Type B pancreatic cell (in vitro differentiated cells): ENCODE data around the gene ANKLE2. TPM values are rescaled to one million over a fixed set of nuclear protein-coding genes. Genes with fewer than 3 reads are reported as not detected.

Experiments
- DNase-seq: peaks from one replicate; pipeline ENCODE4 v3.0.0; 2021; ENCODE audit warnings: mixed read lengths; ENCODE audit not compliant: unreplicated experiment; ENCODE audit errors: extremely low spot score
- H3K27ac Mint-ChIP-seq: 2 replicates; pipeline ENCODE4 v1.8.0; 2021; ENCODE audit warnings: mild to moderate bottlenecking, mixed read lengths
- H3K27me3 Mint-ChIP-seq: 2 replicates; pipeline ENCODE4 v1.8.0; 2021; ENCODE audit warnings: mixed read lengths
- H3K36me3 Mint-ChIP-seq: 2 replicates; pipeline ENCODE4 v1.8.0; 2021; ENCODE audit warnings: mixed read lengths
- H3K4me1 Mint-ChIP-seq: one replicate; pipeline ENCODE4 v1.8.0; 2021; ENCODE audit warnings: mixed read lengths; ENCODE audit not compliant: unreplicated experiment
- H3K4me3 Mint-ChIP-seq: 2 replicates; pipeline ENCODE4 v1.8.0; 2021; ENCODE audit warnings: mild to moderate bottlenecking, mixed read lengths
- H3K9me3 Mint-ChIP-seq: 2 replicates; pipeline ENCODE4 v1.8.0; 2021; ENCODE audit warnings: mixed read lengths
- total RNA-seq: library from RNA; stranded (reverse); gene quantifications from 2 replicates; pipeline ENCODE4 v1.2.1, GENCODE V29; 2021; ENCODE audit warnings: low replicate concordance
- TF ChIP-seq, protein P1 (sequence below): fragments of 200-600 bp; sonication (generic); conservative IDR thresholded peaks from 2 replicates; pipeline ENCODE4 v1.5.0; 2021; ENCODE audit warnings: antibody characterized with exemption, mild to moderate bottlenecking

Gene ANKLE2
- total RNA-seq, 1 donor from 2014 or later, result 75.9 TPM

DNA sequence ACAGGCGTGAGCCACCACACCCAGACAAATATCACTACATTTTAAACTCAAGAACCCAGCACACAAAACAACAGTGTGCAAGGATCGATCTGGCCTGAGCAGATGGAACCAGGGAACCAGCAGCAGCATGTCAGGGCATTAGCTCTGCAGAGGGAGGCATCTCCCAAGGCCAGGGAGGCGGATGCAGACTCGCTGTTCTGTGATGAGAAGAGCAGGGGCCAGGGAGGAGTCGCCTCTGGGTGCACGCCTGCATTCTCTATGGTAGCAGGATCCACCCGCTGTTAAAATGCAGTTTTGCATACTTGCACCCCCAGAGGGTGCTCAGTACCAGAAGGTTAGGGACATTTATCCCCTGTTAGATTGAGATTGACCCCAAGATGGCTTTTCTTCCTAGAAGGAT lies 33.1 kb downstream of the ANKLE2 start:
- peaks cover 36% of the 10 kb centered on the region for H3K36me3 Mint-ChIP-seq
- no peak overlapping the region for H3K4me3 Mint-ChIP-seq
- H3K4me1 Mint-ChIP-seq, result peaks cover 7% of the 10 kb centered on the region
- H3K9me3 Mint-ChIP-seq, result no peaks in the 10 kb centered on the region
- H3K27ac Mint-ChIP-seq, result no peak overlapping the region
- H3K27me3 Mint-ChIP-seq, result no peaks in the 10 kb centered on the region
- TF ChIP-seq, protein P1, sequence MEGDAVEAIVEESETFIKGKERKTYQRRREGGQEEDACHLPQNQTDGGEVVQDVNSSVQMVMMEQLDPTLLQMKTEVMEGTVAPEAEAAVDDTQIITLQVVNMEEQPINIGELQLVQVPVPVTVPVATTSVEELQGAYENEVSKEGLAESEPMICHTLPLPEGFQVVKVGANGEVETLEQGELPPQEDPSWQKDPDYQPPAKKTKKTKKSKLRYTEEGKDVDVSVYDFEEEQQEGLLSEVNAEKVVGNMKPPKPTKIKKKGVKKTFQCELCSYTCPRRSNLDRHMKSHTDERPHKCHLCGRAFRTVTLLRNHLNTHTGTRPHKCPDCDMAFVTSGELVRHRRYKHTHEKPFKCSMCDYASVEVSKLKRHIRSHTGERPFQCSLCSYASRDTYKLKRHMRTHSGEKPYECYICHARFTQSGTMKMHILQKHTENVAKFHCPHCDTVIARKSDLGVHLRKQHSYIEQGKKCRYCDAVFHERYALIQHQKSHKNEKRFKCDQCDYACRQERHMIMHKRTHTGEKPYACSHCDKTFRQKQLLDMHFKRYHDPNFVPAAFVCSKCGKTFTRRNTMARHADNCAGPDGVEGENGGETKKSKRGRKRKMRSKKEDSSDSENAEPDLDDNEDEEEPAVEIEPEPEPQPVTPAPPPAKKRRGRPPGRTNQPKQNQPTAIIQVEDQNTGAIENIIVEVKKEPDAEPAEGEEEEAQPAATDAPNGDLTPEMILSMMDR, result no peak
- DNase-seq, result no peak

DNA sequence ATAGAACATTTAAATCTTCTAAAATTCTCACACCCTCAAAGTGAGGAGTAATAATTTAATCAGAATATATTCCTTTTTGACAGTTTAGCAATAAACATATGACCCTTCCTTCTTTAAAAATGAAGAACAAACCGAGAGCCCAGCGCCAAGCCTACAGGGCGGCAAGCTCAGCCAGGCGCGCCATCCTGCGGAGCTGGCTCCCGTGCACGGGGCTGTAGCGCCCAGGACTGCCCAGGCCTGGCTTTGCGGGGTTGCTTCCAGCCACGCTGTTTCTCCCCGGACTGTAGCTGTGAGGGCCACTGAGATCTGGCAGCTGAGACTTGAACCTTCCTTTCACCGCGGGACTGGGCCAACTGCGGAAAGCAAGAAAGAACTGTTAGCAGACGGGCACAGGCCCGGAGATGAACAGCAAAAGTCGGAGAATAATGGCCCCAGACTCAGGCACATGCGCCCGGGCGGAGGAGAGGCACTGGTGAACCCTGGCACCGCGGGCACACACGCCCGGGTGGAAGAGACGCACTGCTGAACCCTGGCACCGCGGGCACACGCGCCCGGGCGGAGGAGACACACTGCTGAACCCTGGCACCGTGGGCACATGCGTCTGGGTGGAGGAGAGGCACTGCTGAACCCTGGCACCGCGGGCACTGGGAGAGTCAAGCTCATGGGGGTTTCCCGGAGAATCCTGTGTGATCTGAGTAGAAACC lies 34.4 kb downstream of the ANKLE2 start:
- peaks cover 7% of the 10 kb centered on the region for H3K4me1 Mint-ChIP-seq
- no peak overlapping the region for H3K4me3 Mint-ChIP-seq
- H3K27ac Mint-ChIP-seq, result no peak overlapping the region
- no peaks in the 10 kb centered on the region for H3K9me3 Mint-ChIP-seq
- TF ChIP-seq, protein P1, result no peak
- DNase-seq, result no peak
- H3K27me3 Mint-ChIP-seq, result no peaks in the 10 kb centered on the region
- H3K36me3 Mint-ChIP-seq, result peaks cover 33% of the 10 kb centered on the region

DNA sequence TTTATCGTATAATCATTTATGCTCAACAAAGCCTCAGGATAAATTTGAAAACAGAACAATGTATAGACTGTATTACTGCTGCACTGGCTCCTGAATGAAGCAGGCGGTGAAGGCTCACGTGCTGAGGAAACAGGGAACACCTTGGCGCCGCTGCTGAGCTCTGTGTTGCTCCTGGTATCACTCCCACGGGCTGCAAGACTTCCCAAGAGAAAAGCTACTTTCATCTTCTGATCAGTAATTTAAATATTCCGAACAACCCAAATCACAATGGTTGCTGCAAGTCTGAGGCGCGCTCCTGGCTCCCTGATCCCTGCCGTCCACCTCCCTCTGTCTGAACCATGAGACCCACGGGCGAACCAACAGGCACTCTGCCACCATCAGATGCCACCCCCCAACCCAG lies 35.2 kb downstream of the ANKLE2 start:
- Mint-ChIP-seq H3K4me3 (no peak overlapping the region), H3K27ac (no peak overlapping the region), H3K27me3 (no peaks in the 10 kb centered on the region), H3K36me3 (peaks cover 29% of the 10 kb centered on the region), H3K9me3 (no peaks in the 10 kb centered on the region), H3K4me1 (peaks cover 7% of the 10 kb centered on the region)
- DNase-seq, result no peak
- TF ChIP-seq, protein P1, result no peak

DNA sequence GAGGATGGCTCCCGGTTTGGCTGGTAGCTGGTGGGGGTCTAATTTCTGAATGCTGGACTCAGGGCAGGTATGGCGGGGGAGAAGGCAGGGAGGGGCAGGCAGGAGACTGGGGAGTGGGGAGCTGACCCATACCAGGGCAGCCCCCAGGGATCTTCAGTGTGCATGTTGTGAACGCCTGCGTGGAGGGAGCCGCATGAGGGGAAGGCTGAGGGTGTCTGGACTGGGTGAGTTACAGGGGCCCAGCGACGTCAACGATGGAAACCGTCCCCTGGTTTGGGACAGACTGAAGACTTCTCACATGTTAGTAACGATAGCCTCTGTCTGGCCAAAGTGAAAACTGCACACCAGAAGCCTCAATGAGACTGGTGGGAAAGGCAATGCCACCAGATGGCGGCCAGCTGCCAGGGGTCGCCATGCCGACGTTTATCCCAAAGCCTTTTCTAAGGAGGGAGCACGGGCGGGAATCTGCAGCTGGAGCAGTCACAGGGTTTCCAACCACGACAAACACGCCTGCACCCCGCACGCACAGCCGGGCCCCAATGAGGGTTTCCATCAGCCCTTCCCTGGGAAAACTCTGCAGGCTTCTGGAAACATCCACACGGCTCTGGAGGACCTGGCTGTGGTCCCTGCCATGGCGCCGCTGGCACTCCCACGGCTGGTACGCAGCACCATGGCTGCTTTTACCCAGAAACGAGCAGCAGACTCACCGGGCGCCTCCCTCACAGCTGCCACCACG lies 37.0 kb downstream of the ANKLE2 start:
- DNase-seq, result no peak
- H3K36me3 Mint-ChIP-seq, result peaks cover 16% of the 10 kb centered on the region
- TF ChIP-seq, protein P1, result no peak
- no peaks in the 10 kb centered on the region for H3K27me3 Mint-ChIP-seq
- no peak overlapping the region for H3K4me3 Mint-ChIP-seq
- H3K4me1 Mint-ChIP-seq, result peaks cover 1% of the 10 kb centered on the region
- no peaks in the 10 kb centered on the region for H3K9me3 Mint-ChIP-seq
- no peak overlapping the region for H3K27ac Mint-ChIP-seq

DNA sequence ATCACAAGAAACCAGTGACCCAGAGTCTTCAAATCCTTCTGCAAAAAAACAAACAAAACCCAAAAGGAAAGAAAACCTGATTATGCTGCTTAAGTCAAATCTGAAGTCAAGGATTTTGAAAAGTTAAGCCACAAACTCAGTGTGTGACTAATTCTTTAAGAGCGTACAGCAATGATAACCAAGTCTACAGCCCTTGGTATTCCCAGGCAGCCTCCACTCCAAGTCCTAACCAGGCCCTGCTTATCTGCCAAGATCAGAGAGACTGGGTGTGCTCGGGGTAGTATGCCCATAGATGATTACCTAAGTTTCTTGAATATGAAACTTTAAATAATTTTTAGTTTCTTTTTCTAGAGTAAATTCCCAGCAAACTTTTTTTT lies 37.9 kb downstream of the ANKLE2 start:
- no peak overlapping the region for H3K27ac Mint-ChIP-seq
- DNase-seq, result no peak

More for the DNA sequence above, 37.9 kb downstream of the ANKLE2 start:
- Mint-ChIP-seq H3K27me3 (no peaks in the 10 kb centered on the region), H3K9me3 (no peaks in the 10 kb centered on the region), H3K4me3 (no peak overlapping the region), H3K36me3 (peaks cover 12% of the 10 kb centered on the region), H3K4me1 (no peaks in the 10 kb centered on the region)
- TF ChIP-seq, protein P1, result no peak
